Neuronal stem cell (in vitro differentiated cells): Measurements from ENCODE around the gene TRIM7.

ENCODE experiments used
- DNase-seq: peaks from one replicate; pipeline ENCODE4 v3.0.0-alpha.2; 2013; ENCODE audit warnings: low spot score
- H2AFZ ChIP-seq: one replicate; pipeline ENCODE4 v1.6.1; 2013; ENCODE audit warnings: mild to moderate bottlenecking, low read length, inconsistent platforms
- H2AK5ac ChIP-seq: 2 replicates; pipeline ENCODE4 v1.6.1; 2013; ENCODE audit warnings: low read depth, mild to moderate bottlenecking, inconsistent platforms, low read length, moderate library complexity, mixed read lengths
- H2BK120ac ChIP-seq: 2 replicates; pipeline ENCODE4 v1.6.1; 2013; ENCODE audit warnings: low read depth, mild to moderate bottlenecking, inconsistent platforms, low read length, moderate library complexity, mixed read lengths
- H2BK12ac ChIP-seq: one replicate; pipeline ENCODE4 v1.6.1; 2013; ENCODE audit warnings: low read length, inconsistent platforms
- H2BK15ac ChIP-seq: 2 replicates; pipeline ENCODE4 v1.6.1; 2013; ENCODE audit warnings: mild to moderate bottlenecking, low read length, inconsistent platforms, mixed read lengths
- H2BK5ac ChIP-seq: one replicate; pipeline ENCODE4 v1.6.1; 2013; ENCODE audit warnings: inconsistent platforms, mild to moderate bottlenecking, low read length, moderate library complexity
- H3K14ac ChIP-seq: one replicate; pipeline ENCODE4 v1.6.1; 2013; ENCODE audit warnings: low read length, inconsistent platforms
- H3K18ac ChIP-seq: 2 replicates; pipeline ENCODE4 v1.6.1; 2013; ENCODE audit warnings: low read length, inconsistent platforms
- H3K23ac ChIP-seq: 2 replicates; pipeline ENCODE4 v1.6.1; 2013; ENCODE audit warnings: low read depth, mild to moderate bottlenecking, mixed read lengths, low read length, inconsistent platforms; ENCODE audit not compliant: poor library complexity
- H3K27ac ChIP-seq: replicated peaks from 3 replicates; pipeline ENCODE4 v1.5.1; 2013; ENCODE audit warnings: low read length, inconsistent platforms
- H3K27me3 ChIP-seq, 3 experiments: 2 replicates each; pipeline ENCODE4 v1.6.1; 2013; ENCODE audit warnings: low read length in 3 of 3, mild to moderate bottlenecking in 2 of 3, inconsistent platforms in 1 of 3, low read depth in 1 of 3, mixed read lengths in 1 of 3, moderate library complexity in 1 of 3; ENCODE audit not compliant: control insufficient read depth in 3 of 3, insufficient read depth in 3 of 3
- H3K36me3 ChIP-seq, 2 donors: replicated peaks in 1 of 2; 2 replicates each; pipeline ENCODE4 v1.6.1; 2013; ENCODE audit warnings: low read length in 2 of 2; ENCODE audit not compliant: control insufficient read depth in 2 of 2, insufficient read depth in 2 of 2
- H3K4ac ChIP-seq: 2 replicates; pipeline ENCODE4 v1.6.1; 2013; ENCODE audit warnings: inconsistent platforms, mild to moderate bottlenecking, low read length, moderate library complexity
- H3K4me1 ChIP-seq, 2 donors: 1 replicate in 1 of 2; 2 replicates in 1 of 2; pipeline ENCODE4 v1.6.1; 2013; ENCODE audit warnings: low read length in 2 of 2, low read depth in 1 of 2; ENCODE audit not compliant: control insufficient read depth in 2 of 2, insufficient read depth in 1 of 2
- H3K4me2 ChIP-seq: one replicate; pipeline ENCODE4 v1.6.1; 2013; ENCODE audit warnings: mild to moderate bottlenecking, low read length, inconsistent platforms; ENCODE audit not compliant: insufficient read depth, poor library complexity, severe bottlenecking
- H3K4me3 ChIP-seq, 2 donors: 2 replicates each; pipeline ENCODE4 v1.5.1; 2013; ENCODE audit warnings: low read length in 2 of 2, mild to moderate bottlenecking in 2 of 2, inconsistent platforms in 1 of 2, moderate library complexity in 1 of 2
- H3K79me1 ChIP-seq: one replicate; pipeline ENCODE4 v1.6.1; 2013; ENCODE audit warnings: low read depth, mild to moderate bottlenecking, inconsistent platforms, low read length, moderate library complexity
- H3K9ac ChIP-seq: one replicate; pipeline ENCODE4 v1.6.1; 2013; ENCODE audit warnings: mild to moderate bottlenecking, low read depth, low read length, inconsistent platforms; ENCODE audit not compliant: poor library complexity
- H3K9me3 ChIP-seq, 2 donors: replicated peaks in 1 of 2; 2 replicates each; pipeline versions ENCODE3 to v1.6.1; 2013; ENCODE audit warnings: low read length in 2 of 2, mild to moderate bottlenecking in 2 of 2, inconsistent platforms in 1 of 2, low read depth in 1 of 2, mixed read lengths in 1 of 2, moderate library complexity in 1 of 2; ENCODE audit not compliant: control insufficient read depth in 2 of 2, insufficient read depth in 1 of 2
- H4K8ac ChIP-seq: one replicate; pipeline ENCODE4 v1.6.1; 2013; ENCODE audit warnings: low read depth, mild to moderate bottlenecking, inconsistent platforms, low read length, moderate library complexity
- H4K91ac ChIP-seq: one replicate; pipeline ENCODE4 v1.6.1; 2013; ENCODE audit warnings: low read length, low read depth, mild to moderate bottlenecking, inconsistent platforms; ENCODE audit not compliant: poor library complexity
- WGBS, 2 donors: extraction: QIAGEN DNeasy Blood & Tissue Kit; methylation state at CpG; one replicate each; pipeline ENCODE4 v1.1.7; 2013; ENCODE audit warnings: missing lambda C conversion rate in 2 of 2, mixed read lengths in 1 of 2; ENCODE audit not compliant: insufficient read length in 2 of 2, insufficient replicate concordance in 1 of 2; ENCODE audit errors: extremely low coverage in 2 of 2; 5-methylcytosine and 5-hydroxymethylcytosine counted together

Gene TRIM7

GRCh38 chr5:181160152-181160754 is 44.7 kb downstream of the TRIM7 start:
- WGBS, 2 donors, result no CpG with 5 or more reads among the region's 21 CpGs
- peak overlapping the region; percentile 95 for H3K14ac ChIP-seq
- H3K36me3 ChIP-seq, result no peaks in the 10 kb centered on the region
- peak overlapping the region; percentile 77 for H2AK5ac ChIP-seq
- peaks cover 0 to 7% (median 2%) of the 10 kb centered on the region in 3 experiments for H3K27me3 ChIP-seq
- H3K27ac ChIP-seq, result peak overlapping the region; percentile 85
- H3K23ac ChIP-seq, result peak overlapping the region; percentile 92
- H3K9ac ChIP-seq, result peak overlapping the region; percentile 92
- peak overlapping the region; percentile 87 for H2AFZ ChIP-seq
- peak overlapping the region; percentile 96 for H3K18ac ChIP-seq
- H3K4me1 ChIP-seq, result peaks cover 3 to 9% of the 10 kb centered on the region in 2 donors
- H2BK12ac ChIP-seq, result peak overlapping the region; percentile 63
- H2BK5ac ChIP-seq, result peak overlapping the region; percentile 89
- no peaks in the 10 kb centered on the region for H3K9me3 ChIP-seq
- H3K4ac ChIP-seq, result peak overlapping the region; percentile 58
- H3K79me1 ChIP-seq, result no peaks in the 10 kb centered on the region
- H4K91ac ChIP-seq, result peak overlapping the region; percentile 89
- peak overlapping the region; percentile 98 for H2BK15ac ChIP-seq
- peak overlapping the region; percentile 51 for H3K4me2 ChIP-seq
- H3K4me3 ChIP-seq, result peak overlapping the region; percentile 44 to 54
- no peak overlapping the region for H2BK120ac ChIP-seq
- peak overlapping the region; percentile 95 for H4K8ac ChIP-seq
- peak; percentile 61 for DNase-seq

- peak; percentile 82 for DNase-seq
- Histone ChIP-seq H2AK5ac (peak overlapping the region; percentile 77), H3K4me1 (peaks cover 3 to 9% of the 10 kb centered on the region in 2 donors), H3K9me3 (peaks cover 0 to 2% of the 10 kb centered on the region in 2 donors), H3K4me3 (peak overlapping the region in 1 of 2 donors; percentile 44), H3K9ac (peak overlapping the region; percentile 92), H3K79me1 (no peaks in the 10 kb centered on the region), H2BK120ac (no peak overlapping the region), H4K91ac (peak overlapping the region; percentile 89), H3K27ac (peak overlapping the region; percentile 85), H2BK12ac (peak overlapping the region; percentile 63), H3K4ac (no peak overlapping the region), H2AFZ (peak overlapping the region; percentile 87), H3K18ac (peak overlapping the region; percentile 96), H2BK5ac (no peak overlapping the region), H3K4me2 (no peak overlapping the region), H3K27me3 (peaks cover 0 to 7% (median under 1%) of the 10 kb centered on the region in 3 experiments), H3K23ac (peak overlapping the region; percentile 92), H3K36me3 (no peaks in the 10 kb centered on the region), H3K14ac (peak overlapping the region; percentile 95), H4K8ac (peak overlapping the region; percentile 95), H2BK15ac (peak overlapping the region; percentile 98)
- WGBS, 2 donors, result no CpG with 5 or more reads among the region's 20 CpGs
Measured at GRCh38 chr5:181159286-181160151, 45.5 kb downstream of the TRIM7 start.

GRCh38 chr5:181158869-181159268 is 46.1 kb downstream of the TRIM7 start:
- Histone ChIP-seq H3K9ac (no peak overlapping the region), H2BK12ac (no peak overlapping the region), H3K4ac (no peak overlapping the region), H3K27me3 (peaks cover 0 to 7% (median 0%) of the 10 kb centered on the region in 3 experiments), H2BK5ac (no peak overlapping the region), H2AK5ac (no peak overlapping the region), H4K91ac (no peak overlapping the region), H2BK15ac (no peak overlapping the region), H3K23ac (no peak overlapping the region), H3K36me3 (no peaks in the 10 kb centered on the region), H2AFZ (no peak overlapping the region), H3K18ac (no peak overlapping the region), H3K4me2 (no peak overlapping the region), H2BK120ac (no peak overlapping the region), H3K4me1 (peaks cover 3 to 9% of the 10 kb centered on the region in 2 donors), H3K14ac (no peak overlapping the region), H3K9me3 (peaks cover 0 to 2% of the 10 kb centered on the region in 2 donors), H3K4me3 (no peak overlapping the region), H3K79me1 (no peaks in the 10 kb centered on the region), H4K8ac (no peak overlapping the region), H3K27ac (no peak overlapping the region)
- WGBS, 2 donors, result no CpG with 5 or more reads among the region's 3 CpGs
- no peak for DNase-seq

- H3K18ac ChIP-seq, result no peak overlapping the region
Measured at GRCh38 chr5:181156758-181157157, 48.2 kb downstream of the TRIM7 start.

More at GRCh38 chr5:181156758-181157157, 48.2 kb downstream of the TRIM7 start:
- no peak for DNase-seq
- H3K27me3 ChIP-seq, result no peaks in the 10 kb centered on the region
- no peak overlapping the region for H2AFZ ChIP-seq
- no peak overlapping the region for H4K91ac ChIP-seq
- H2BK120ac ChIP-seq, result no peak overlapping the region
- H3K79me1 ChIP-seq, result no peaks in the 10 kb centered on the region
- H3K4me1 ChIP-seq, result peaks cover 3 to 9% of the 10 kb centered on the region in 2 donors
- H2BK15ac ChIP-seq, result no peak overlapping the region
- H2BK5ac ChIP-seq, result no peak overlapping the region
- H3K9me3 ChIP-seq, result peaks cover 0 to 2% of the 10 kb centered on the region in 2 donors
- no peak overlapping the region for H4K8ac ChIP-seq
- no CpG with 5 or more reads among the region's 3 CpGs for WGBS, 2 donors
- H3K23ac ChIP-seq, result no peak overlapping the region
- no peak overlapping the region for H2BK12ac ChIP-seq
- H3K36me3 ChIP-seq, result no peaks in the 10 kb centered on the region
- no peak overlapping the region for H3K4me2 ChIP-seq
- H3K9ac ChIP-seq, result no peak overlapping the region
- H3K14ac ChIP-seq, result no peak overlapping the region
- no peak overlapping the region for H3K4ac ChIP-seq
- H2AK5ac ChIP-seq, result no peak overlapping the region
- H3K27ac ChIP-seq, result no peak overlapping the region
- H3K4me3 ChIP-seq, result no peak overlapping the region
